Stimulated activated CD8-positive, alpha-beta memory T cell treated with anti-CD3 and anti-CD28 coated beads, Interleukin-15, amount 100 ng/mL, for 24 hours (primary cell): ENCODE results near the gene RBBP9.
A peak's percentile ranks its signal among the peaks of the same experiment; 100 is the strongest.
"Not testable (repeated sequence)": the region's sequence is repeated elsewhere in the genome, so short reads cannot be mapped to it uniquely, and the experiment has no call there.

Experiments used
- DNase-seq: peaks from one replicate; pipeline ENCODE4 v3.0.0-alpha.2; 2020; ENCODE audit warnings: low read depth

Gene RBBP9

DNA sequence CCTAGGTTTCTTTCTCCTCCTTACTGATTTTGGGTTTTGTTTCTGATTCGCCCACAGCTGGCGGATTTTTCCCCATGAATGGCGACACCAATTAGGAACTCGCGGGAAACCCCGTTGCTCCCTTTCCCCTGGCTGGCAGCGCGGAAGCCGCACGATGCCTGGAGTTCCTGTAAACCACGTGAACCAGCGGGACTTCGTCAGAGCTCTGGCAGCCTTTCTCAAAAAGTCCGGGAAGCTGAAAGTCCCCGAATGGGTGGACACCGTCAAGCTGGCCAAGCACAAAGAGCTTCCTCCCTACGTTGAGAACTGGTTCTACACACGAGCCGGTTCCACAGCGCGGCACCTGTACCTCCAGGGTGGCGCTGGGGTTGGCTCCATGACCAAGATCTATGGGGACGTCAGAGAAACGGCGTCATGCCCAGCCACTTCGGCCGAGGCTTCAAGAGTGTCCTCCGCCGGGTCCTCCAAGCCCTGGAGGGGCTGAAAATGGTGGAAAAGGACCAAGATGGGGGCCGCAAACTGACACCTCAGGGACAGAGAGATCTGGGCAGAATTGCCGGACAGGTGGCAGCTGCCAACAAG, 7.5 kb upstream of the RBBP9 start:
- no peak for DNase-seq

DNA sequence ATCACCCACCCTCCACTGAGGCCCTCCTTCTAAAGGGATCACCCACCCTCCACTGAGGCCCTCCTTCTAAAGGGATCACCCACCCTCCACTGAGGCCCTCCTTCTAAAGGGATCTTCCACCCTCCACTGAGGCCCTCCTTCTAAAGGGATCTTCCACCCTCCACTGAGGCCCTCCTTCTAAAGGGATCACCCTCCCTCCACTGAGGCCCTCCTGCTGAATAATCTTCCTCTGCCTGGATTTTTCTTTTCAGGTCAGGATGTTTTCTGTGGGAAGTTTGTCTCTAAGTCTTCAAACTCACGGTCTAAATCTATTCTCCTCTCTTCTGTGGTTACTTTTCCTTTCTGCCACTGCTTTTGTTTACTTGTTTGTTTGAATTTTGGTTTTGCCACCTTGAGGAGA, 4.6 kb upstream of the RBBP9 start:
- not testable (repeated sequence) for DNase-seq

- DNase-seq: no peak
Observed at GRCh38 chr20:18497603-18498002, 578 bp upstream of the RBBP9 start.

DNA sequence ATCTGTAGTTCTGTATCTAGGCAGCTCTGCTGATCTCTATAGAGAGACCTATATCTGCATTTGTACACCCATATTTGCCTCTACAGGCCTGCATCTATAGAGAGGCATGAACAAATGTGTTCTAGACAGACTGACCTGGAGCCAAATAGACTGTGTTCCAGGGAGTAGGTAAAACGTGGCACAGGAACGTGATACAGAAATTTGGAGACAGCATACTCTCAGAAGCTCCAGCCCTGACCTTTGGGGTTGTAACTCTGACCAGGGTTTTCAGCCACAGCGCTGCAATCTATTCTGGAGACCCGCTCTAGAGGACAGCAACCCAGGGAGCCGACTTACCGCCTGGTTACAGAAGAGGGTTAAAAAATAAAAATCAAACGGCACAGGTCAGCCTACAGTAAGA, 983 bp downstream of the RBBP9 start:
- no peak for DNase-seq

GRCh38 chr20:18488301-18488700, 8.7 kb downstream of the RBBP9 start:
- no peak for DNase-seq

GRCh38 chr20:18481596-18481995, 15.4 kb downstream of the RBBP9 start:
- no peak for DNase-seq

DNA sequence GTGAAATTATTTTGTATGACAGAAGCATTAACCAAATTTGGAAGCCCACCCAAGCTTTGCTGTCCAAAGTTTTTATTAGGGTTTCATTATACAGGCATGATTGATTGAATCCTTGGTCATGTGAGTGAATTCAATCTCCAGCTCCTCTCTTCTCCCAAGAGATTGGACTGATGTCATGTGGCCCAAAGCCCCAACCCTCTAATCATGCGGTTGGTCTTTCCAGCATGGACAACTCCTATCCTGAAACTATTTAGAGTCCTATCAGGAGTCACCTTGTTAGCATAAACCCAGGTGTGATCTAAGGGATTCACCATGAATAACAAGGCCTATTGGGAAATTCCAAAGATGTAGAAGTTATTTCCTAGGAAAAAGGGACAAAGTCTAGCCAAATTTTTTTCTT, 19.2 kb downstream of the RBBP9 start:
- no peak for DNase-seq

DNA sequence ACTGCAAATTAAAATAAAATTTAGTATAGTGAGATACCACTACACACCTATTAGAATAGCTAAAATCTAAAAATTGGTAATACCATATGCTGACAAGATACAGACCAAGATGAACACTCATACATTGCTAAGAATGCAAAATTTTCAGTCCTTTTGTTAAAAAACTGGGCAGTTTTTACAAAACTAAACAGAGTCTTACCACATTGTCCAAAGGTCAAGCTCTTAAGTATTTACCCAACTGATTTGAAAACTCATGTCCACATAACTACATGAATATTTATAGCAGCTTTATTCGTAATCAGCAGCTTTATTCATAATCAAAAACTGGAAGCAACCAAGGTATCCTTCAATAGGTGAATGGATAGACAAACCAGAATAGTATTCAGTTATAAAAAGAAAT, 19.8 kb downstream of the RBBP9 start:
- no peak for DNase-seq

GRCh38 chr20:18466894-18467730, 29.9 kb downstream of the RBBP9 start, which contains the start of the genes DZANK1 and POLR3F:
Gene DZANK1, minus strand, starts transcription at chr20:18467030. Its CDS starts 1,672 bp downstream, at chr20:18465358.
Gene POLR3F, plus strand, starts transcription at chr20:18467390. Its CDS starts 117 bp downstream, at chr20:18467507.
- DNase-seq: peak; percentile 81

- no peak for DNase-seq
Observed at GRCh38 chr20:18466574-18466893, 30.5 kb downstream of the RBBP9 start.

- no peak for DNase-seq
Observed at GRCh38 chr20:18465536-18466200, 31.4 kb downstream of the RBBP9 start.

GRCh38 chr20:18456600-18456999, 40.4 kb downstream of the RBBP9 start:
- DNase-seq: no peak

DNA sequence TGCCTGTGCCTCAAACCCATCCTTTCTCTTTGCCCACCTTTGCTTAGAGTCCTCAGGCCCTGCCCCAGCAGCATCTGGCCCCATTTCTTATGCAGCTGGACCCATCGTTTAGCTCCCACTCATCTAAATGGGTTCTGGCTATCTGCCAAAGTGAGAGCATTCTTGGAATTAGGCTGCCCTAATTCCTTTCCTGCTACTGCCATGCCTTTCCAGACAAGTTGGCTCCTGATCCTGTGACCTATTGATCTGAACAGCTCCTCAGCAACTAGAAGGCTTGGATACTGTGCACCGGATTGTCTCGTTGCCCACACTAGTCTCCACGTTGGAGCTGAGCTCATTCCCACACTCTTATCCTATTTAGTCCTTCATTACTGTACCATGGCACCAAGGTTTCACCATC, 53.1 kb downstream of the RBBP9 start:
- DNase-seq: no peak

DNA sequence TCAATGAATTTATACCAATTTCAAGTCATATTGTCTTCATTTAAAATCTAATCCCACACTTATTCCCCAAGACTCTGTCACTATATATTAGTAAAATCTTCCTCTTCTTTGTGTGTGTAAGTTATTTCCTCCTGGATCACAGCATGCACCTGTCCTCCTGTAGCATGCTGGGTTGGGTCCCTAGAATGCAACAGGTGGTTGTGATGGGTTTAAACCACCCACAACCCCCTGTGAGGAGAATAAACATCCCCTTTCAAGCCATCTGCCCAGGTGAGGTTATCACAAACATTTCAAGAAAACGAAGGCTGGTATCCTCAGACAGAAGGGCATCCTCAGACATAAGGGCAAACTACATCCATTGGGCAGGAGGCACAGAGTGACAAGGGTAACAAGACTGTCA, 56.6 kb downstream of the RBBP9 start:
- DNase-seq: no peak

DNA sequence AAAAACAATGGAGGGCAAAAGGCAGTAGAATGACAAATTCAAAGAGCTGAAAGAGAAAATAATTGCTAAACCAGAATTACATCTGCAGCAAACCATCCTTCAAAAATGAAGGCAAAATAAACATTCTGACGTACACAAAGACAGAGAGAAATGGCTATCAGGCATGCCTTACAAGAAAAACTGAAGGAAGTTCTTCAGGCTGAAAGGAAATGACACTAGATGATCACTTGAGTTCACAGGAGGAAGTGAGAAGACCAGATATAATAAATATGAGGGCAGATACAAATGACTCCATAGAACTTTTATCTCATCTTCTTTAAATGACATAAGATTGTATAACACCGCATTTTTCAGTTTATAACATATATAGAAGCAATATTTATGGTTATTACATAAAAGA, 60.2 kb downstream of the RBBP9 start:
- DNase-seq: no peak
